ENCODE data around the gene ACTG2.

Gene ACTG2

DNA sequence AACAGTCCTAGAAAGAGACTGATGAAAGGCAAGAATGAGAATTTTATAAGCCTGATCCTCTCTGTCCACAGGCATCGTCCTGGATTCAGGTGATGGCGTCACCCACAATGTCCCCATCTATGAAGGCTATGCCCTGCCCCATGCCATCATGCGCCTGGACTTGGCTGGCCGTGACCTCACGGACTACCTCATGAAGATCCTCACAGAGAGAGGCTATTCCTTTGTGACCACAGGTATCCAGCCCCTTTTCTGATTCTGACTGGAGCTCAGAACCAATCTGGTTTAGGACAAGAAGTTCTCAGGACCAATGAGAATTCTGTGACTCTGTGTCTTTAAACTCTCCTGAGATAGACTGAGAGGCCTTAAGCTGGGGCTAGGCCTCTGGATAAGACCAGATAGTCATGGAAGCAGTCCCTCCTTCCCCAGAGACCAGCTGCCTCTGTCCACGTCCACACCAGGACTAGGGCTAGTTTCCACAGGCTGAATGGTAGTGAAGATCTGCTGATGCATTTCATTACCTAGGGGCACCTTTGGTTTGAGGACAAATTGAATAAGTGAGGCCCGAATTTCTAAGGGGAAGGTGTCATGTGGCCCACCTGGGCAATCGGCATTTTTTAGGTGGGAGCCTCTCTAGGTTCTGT, 20.7 kb downstream of the ACTG2 start:
- DNase-seq (ENCODE audit: low read depth in 2 of 2): no peak

DNA sequence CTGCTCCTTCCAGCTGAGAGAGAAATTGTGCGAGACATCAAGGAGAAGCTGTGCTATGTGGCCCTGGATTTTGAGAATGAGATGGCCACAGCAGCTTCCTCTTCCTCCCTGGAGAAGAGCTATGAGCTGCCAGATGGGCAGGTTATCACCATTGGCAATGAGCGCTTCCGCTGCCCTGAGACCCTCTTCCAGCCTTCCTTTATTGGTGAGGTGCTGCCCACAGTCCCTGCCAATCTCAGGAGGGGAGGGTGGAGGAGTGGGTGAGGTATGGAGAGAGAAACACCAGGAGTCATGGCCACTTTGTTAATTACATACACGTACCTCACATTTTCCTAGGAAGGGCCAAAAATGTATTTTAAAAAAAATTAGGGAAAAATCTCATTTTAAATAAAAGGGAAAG, 21.9 kb downstream of the ACTG2 start:
- no peak for DNase-seq (ENCODE audit: low read depth in 2 of 2)

DNA sequence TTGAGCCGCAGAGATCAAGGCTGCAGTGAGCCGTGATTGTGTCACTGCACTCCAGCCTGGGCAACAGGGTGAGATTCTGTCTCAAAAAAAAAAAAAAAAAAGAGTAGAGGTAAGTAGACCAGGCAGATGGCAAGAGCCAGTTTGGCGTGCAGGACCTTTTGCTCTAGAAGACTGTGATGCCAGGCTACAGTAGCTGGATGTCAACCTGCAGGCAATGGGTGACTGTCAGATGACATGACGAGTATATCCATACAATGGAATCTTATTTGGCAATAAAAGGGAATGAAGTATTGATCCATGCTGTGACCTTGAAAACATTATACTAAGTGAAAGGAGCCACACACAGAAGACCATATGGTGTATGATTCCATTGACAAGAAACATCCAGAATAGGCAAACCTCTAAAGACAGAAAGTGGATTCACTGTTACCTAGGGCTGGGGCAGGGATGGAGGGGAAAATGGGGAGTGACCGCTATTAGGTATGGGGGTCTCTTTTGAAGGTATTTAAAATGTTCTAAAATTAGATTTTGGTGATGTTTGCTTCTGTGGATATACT, 22.7 kb downstream of the ACTG2 start:
- DNase-seq (ENCODE audit: low read depth in 2 of 2): no peak

DNA sequence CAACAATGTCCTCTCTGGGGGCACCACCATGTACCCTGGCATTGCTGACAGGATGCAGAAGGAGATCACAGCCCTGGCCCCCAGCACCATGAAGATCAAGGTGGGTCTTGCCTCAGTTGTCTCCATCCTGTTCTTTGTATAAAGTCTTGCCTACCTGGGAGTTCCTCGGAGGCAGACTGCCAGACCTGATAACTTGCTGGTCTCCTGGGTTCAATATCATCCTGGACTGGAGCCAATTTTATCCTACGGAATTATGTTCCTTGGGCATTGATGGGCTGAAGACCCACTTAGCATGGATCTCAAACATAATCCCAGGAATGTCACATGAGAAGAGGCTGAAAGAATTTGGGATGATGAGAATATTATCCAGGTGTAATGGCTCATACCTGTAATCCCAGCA, 23.9 kb downstream of the ACTG2 start:
- DNase-seq (ENCODE audit: low read depth in 2 of 2): no peak

DNA sequence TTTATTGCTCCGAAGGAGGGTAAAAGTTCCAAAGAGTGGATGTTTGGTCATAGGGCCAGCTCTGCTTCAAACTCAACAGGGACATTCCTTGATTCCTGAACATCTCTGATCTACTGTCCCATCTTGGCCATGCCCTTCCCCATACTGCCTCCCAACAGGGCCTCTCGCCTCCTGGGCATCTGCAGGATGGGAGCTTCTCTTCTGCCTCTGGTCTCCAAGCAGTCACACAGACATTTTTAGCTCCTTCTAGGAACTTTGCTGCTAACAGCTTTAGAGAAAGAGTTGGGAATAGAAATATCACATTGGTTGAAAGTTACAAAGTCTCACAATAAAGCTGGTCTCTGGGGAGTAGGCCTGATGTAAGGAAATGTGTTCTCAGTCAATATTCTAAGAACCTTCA, 24.5 kb downstream of the ACTG2 start:
- no peak for DNase-seq (ENCODE audit: low read depth in 2 of 2)

DNA sequence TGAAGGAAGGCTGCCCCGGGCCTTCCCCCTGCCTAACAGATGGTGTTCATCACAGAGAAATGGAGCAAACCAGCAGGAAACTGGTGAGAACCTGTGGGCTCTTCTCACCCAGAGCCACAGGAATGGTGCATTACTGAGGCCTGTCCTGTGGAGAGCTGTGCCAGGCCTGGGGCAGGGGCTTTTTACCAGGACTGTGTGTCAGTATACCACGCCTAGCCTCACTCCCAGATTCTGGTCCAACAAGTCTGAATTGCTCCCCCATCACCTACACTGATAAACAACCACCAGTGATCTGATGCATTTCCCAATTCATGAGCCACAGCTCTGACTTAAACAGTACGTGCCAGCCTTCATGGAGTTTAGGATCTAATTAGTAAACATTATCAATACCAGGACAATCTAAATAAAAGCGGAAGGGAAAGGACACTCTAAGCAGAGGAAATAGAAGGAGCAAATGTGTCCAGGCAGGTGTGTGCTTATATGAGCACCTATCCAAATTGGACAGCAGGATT, 24.9 kb downstream of the ACTG2 start:
- DNase-seq (ENCODE audit: low read depth in 2 of 2): no peak

DNA sequence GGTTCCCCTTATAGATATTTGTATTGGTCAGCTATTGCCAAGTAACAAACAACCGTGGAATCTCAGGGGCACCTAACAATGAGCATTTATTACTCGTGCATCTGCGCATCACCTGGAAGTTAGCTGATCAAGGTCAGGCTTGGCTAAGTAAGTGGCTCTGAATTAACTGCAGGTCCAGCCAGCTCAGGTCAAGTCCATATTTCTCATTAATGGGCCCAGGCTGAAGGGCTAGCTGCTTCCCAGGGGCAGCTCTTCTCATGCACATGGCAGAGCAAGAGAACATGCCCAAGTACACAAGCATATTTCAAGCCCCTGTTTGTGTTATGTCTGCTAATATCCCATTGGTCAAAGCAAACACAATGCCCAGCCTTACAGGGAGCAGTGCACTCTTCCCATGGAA, 26.0 kb downstream of the ACTG2 start:
- DNase-seq (ENCODE audit: low read depth in 2 of 2): no peak

DNA sequence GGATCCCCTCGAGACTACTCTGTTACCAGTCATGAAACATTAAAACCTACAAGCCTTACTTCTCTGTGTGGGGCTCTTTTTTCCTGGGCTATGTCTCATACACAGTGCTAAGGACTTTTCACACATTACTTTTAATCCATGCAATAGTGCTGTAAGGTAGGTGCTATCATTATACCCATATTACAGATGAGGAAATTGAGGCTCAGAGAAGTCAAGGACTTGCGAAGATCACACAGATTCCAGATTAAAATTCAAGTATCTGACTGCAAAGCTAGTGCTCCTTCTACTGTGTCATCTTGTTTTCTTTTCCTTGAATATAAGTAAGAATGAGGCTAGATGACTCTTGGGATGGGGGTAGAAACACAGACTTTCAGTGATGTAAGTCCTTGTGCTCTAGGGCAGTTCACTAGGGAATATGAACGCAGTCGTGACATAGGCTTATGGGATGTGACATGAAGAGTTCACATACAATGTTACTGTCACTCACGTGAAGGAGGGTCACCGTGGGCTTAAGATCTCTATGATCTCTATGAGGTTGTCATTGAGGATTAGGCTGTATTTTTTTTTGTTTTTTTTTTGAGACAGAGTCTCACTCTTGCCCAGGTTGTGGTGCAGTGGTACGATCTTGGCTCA, 26.9 kb downstream of the ACTG2 start:
- no peak for DNase-seq (ENCODE audit: low read depth in 2 of 2)

DNA sequence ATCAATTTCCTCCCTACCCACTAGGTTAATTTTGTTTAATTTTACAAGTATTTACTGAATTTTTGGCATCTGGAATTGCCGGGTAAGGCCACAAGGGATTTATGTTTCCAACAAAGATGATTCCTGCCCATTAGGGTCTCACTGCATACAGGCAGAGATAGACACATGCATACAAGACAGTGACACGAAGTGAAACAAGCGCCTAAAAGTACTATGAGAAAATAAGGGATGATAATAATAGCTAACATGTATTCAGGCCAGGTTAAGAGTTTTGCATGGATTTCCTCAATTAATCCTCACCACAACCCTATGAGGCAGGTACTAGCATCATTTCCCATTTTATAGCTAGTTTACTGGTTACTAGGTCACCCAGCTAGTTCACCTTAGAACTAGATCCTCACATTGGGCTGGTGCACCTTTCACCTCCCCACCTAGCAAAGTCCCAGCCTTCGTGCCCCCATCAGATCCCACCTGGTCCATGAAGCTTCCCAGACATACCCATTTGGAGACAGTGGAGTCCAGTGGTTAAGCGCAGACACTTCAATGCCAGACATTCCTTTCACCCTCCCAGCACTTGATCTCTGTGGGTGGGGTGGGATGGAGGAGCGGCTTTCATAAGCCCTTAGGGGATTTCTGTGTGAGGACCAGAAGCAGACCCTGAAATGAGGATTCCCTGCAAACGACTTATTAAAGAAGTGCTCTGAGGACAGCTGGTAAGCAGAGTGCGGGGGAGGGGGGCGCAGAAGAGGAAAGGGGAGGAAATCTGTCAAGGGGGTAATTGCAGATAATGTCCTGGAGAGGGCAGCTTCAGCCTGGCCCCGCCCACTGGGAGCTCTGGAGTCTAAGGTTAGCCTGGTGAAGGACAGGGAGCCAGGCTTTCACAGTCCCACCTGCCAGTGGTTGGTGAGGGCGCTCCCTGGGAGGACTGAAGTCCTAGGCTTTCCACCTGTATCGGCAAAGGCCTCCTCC, 28.1 kb downstream of the ACTG2 start:
- no peak for DNase-seq (ENCODE audit: low read depth in 2 of 2)

DNA sequence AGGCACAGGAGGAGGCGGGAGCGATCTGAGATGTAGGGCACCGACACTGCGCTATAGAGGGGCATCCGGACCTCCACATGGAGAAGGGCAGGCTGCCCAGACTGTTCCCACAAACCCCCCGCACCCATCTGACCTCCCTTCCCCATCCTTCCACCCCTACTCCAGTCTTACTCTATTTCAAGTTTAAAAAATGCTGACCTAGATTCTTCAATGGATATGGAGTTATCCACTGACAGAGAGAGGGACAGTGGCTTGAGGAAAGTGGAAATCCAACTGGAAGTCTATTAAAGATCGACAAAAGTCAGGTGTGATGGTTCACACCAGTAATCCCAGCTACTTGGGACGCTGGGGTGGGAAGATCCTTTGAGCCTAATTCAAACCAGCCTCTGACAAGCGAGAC, 28.8 kb downstream of the ACTG2 start:
- DNase-seq (ENCODE audit: low read depth in 2 of 2): no peak

DNA sequence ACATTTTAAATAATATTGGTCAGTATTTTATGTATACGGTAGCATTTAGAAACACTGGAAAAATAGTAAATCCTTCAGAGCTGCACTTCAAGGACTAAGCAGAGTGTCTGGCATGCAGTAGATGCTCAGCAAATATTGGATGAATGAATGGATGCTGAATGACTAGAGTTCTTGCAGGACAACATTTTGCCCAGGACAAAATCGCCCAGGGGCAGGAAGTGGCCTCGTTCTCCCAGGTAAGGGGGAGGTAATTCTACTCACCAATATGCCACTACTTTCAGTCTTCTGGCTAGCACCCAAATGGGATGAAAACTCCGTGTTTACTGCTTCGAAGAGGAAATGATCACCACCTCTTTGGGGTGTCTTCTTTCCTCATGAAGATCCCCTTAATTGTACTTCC, 29.9 kb downstream of the ACTG2 start:
- no peak for DNase-seq (ENCODE audit: low read depth in 2 of 2)

DNA sequence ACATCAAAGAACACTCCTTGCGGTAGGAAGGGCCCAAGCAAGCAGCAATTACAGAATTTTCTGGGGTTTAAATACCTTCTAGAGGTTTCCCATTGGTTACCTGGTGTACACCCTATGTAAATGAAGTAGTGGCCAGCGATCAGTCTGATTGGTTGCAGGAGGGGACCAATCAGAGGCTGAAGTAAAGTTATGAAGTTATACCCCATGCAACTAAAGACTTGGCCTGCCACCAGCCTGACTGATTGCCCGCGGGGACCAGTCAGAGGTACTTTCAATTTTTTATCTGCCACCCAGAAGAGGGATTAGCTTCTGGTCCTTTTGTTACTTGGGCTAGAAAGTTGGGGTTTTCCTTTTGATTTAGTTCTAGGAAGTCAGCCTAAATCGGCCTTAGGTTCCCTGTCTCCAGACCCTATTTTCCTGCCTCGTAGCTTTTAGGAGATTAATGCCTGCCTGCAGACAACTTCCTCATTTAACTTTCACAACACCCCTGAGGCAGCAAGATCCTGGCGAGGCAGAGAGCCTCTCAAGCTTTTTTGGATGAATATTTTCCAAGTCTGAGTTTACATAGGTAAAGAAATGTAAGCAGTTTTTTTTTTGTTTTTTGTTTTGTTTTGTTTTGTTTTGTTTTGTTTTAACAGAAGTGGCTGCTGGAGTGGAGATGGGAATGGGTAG, 32.4 kb downstream of the ACTG2 start:
- no peak for DNase-seq (ENCODE audit: low read depth in 2 of 2)

DNA sequence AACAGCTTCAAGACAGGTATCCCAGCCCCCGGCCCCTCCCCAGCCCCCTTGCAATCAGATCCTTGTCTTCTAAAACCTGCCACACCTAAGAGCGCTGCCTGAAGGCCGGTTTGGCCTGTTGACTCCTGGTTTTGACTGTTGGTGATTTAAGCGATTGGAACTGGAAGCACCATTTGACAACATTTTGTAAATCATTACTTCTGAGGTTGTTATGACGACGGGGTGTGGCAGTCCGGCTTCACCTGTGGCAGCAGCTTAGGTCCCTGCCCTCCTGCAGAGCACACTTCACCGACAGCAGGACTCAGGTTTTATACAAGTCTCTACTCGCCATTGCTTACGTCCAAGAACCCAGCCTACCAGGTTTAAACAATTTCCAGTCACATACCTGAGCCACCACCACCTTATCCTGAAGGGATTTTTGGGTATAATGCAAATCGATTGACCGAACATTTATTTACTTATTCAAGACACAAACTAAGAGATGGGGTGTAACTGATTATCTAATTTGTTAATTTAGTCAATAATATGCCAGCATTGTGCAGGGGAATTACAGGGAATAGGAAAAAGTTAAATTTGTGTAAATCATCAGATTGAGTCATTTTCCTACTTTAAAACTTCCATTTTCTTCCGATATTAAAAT, 33.2 kb downstream of the ACTG2 start:
- no peak for DNase-seq (ENCODE audit: low read depth in 2 of 2)

DNA sequence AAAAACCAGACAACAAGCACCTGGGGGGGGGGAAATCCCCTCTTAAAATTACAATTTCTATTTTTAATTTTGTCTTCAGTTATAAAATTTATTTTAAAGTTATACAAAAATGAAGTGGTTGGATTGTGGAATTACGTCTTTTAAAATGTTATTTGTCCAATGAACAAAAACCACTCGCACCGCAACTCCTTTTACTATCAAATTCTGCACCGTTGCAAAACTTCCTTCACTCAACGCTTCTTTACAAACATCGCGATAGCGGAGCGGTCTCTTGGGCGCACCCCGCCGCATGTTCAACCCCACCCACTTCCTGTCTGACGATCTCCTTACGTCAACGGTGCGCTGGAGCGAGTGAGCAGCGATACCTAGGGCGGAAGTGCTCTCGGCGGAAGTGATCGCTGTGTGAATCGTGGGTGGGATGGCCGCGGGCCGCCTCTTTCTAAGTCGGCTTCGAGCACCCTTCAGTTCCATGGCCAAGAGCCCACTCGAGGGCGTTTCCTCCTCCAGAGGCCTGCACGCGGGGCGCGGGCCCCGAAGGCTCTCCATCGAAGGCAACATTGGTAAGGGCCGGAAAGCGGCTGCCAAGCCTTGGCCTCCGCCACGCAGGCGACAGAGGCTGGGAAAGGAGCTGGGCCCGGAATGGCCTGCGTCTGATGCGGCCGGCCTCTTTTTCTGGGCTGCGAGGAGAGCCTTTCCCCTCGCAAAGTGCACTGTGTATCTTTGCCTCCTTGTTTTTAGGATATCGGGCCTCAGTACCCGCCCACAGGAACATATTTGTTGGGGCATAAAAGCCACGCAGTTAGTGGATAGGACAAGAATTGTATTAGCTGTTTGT, 33.9 kb downstream of the ACTG2 start, which contains the start of gene DGUOK:
TSS of gene DGUOK (plus strand) at position 388 of the 835 bp plus-strand sequence. CDS start at position 419, 31 bp downstream.
- DNase-seq (ENCODE audit: low read depth in 2 of 2): peak; percentile 97 to 98

DNA sequence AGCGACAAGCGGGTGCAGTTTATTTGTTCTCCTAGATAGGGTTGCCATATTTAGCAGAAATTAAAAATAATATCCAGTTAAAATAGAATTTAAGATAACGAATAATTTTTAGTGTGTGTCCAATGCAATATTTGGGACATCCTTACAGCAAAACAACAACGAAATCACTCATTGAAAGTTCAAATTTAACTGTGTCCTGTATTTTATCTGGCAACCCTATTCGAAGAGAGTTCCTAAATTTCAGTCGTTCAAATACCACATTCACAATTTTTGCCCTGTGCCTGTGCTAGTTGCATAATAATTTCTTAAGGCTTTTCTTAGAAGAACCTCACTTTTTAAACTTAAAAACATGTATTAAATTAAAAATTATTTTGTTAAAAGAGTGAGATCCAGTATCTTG, 34.5 kb downstream of the ACTG2 start:
- no peak for DNase-seq (ENCODE audit: low read depth in 2 of 2)

DNA sequence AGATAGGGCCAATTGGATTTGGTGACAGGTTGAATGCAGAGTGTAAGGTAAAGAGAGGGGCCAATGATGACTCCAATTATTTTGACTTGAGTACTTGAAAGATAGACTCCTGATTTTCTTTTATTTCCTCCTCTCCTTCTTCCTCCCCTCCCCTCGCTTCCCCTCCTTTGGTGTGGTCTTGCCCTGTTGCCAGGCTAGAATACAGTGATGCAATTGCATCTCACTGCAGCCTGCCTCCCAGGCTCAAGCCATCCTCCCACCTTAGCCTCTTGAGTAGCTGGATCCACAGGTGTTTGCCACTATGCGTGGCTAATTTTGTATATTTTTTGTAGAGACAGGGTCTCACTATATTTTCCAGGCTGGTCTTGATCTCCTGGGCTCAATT, 36.1 kb downstream of the ACTG2 start:
- no peak for DNase-seq (ENCODE audit: low read depth in 2 of 2)

DNA sequence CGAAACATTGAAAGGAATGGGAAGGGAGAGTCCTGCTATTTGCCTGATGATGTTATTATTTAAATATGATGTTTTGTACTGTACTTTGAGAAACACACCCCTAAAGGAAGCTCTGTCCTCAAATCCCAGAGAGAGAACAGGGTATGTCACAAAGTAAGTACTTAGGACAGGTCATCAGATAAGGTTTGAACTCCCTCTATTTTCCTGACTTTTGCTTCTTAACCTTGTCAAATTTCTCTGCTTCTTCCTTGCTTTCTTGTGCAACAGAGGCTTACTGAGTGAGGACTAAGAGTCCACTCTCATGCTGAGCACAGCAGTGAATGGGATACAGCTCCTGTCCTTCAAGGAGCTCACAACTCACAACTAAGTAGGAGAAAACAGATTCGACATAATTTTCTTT, 37.6 kb downstream of the ACTG2 start:
- DNase-seq (ENCODE audit: low read depth in 2 of 2): no peak

DNA sequence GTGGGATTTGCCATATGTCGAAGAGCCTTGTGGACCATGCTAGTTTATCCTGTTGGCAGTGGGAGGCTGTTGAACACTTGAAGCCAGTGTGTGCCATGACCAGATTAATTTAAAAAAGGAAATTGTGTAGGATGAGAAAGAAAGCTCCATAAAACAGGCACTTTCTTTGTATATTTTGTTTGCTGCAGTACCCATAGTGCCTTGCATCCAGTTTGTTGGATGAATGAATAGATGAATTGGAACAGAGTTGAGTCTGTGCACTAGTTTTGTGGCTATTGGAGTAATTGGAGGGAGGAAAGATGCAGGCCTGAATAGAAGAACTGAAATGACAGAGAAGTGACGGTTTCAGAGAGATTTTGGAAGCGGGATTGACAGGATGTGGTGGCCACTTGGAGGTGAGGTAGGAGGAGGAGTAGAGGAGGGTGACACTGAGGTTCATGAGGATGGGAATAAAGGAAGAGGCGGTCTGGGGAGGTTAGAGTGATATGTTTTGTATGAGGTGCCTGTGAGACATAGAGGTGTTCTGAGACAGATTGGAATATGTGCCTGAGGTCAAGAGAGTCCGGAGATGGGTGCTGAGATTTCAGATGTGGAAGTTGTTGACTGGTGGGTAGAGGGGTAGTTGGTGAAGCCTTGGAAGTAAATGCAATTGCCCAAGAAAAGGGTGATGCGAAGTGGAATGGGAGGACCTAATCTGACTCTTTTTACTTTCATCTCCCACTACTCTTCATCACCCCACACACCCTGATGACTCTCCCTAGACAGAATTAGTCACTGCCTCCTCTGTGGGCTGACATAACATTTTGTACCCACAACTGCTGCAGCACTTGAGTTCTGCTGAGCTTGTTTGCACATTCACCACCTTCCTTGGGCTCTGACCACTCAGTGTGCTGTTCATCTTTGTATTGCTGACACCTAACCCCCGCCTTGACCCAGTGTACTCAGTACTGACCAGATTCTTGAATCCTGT, 39.0 kb downstream of the ACTG2 start:
- no peak for DNase-seq (ENCODE audit: low read depth in 2 of 2)

DNA sequence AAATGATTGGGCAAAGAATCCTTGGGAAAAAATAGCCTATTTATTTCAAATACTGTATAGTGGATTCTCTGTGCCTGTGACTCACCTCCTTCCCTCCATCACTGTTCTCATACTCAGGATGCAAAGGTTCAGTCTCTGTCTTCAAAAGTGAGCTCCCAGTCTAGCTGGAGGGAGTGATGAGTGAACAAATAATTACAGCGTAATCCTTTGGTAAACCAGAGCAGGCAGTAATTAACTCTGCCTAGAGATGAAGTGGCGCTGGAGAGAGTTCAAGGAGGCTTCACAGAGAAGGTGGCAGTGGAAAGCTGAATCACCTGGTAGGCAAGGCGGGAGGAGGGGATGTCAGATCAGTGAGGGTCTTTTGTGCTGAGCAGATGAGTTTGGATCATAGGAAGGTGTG, 40.4 kb downstream of the ACTG2 start:
- DNase-seq (ENCODE audit: low read depth in 2 of 2): no peak
